Vagina (tissue), 2 donors: ENCODE data around the gene AVEN. TPM values are rescaled to one million over a fixed set of nuclear protein-coding genes. Genes with fewer than 3 reads are reported as not detected.

Source experiments
- DNase-seq, 2 donors: peaks; one replicate each; pipeline ENCODE4 v3.0.0-alpha.2; 2017; ENCODE audit errors: extremely low spot score in 2 of 2
- H3K27ac ChIP-seq: fragments of 200-600 bp; sonication (generic); one replicate; pipeline ENCODE4 v1.5.1; 2019
- H3K27me3 ChIP-seq: fragments of 200-600 bp; sonication (generic); one replicate; pipeline ENCODE4 v1.5.1; 2019
- H3K36me3 ChIP-seq, 2 donors: fragments of 200-600 bp; sonication (generic); one replicate each; pipeline ENCODE4 v1.5.1; 2017 to 2019
- H3K4me1 ChIP-seq: fragments of 200-600 bp; sonication (generic); one replicate; pipeline ENCODE4 v1.5.1; 2019
- H3K4me3 ChIP-seq, 2 donors: fragments of 200-600 bp; sonication (generic); 1 replicate in 1 of 2; 2 replicates in 1 of 2; pipeline ENCODE4 v1.5.1; 2016 to 2019
- H3K9me3 ChIP-seq: fragments of 200-600 bp; sonication (generic); one replicate; pipeline ENCODE4 v1.5.1; 2019
- CTCF ChIP-seq, 3 experiments: fragments of 450-650 bp in 2 of 3; fragments of 200-600 bp in 1 of 3; sonication (generic) in 1 of 3; IDR thresholded peaks; one replicate each; pipeline ENCODE4 v1.5.1; 2017 to 2019; ENCODE audit warnings: antibody characterized with exemption in 3 of 3, mild to moderate bottlenecking in 2 of 3, moderate library complexity in 2 of 3
- POLR2A ChIP-seq, 2 donors: fragments of 450-650 bp; IDR thresholded peaks; one replicate each; pipeline ENCODE4 v1.6.1; 2017; ENCODE audit warnings: antibody characterized with exemption in 2 of 2, mild to moderate bottlenecking in 2 of 2, moderate library complexity in 2 of 2
- POLR2AphosphoS5 ChIP-seq, 2 donors: sonication (generic); formaldehyde crosslinking; IDR thresholded peaks; one replicate each; pipeline ENCODE4 v1.9.0; 2017; ENCODE audit warnings: antibody characterized with exemption in 2 of 2, mild to moderate bottlenecking in 2 of 2, low read depth in 1 of 2; ENCODE audit not compliant: insufficient read depth in 1 of 2
- intact Hi-C: fragments of 100-400 bp; cut with DNase I; formaldehyde crosslinking; loops from one replicate; pipeline ENCODE4 v1.15.1; 2023
- total RNA-seq: library from RNA; depleted of rRNA; stranded (reverse); fragments of >200 nt; gene quantifications from one replicate; pipeline ENCODE4 v1.2.3, GENCODE V29; 2016

Gene AVEN
- total RNA-seq, 1 donor from 2014 or later: 7.4 TPM

GRCh38 chr15:33834892-33835743, 203.9 kb downstream of the AVEN start:
- no peaks in the 10 kb centered on the region for H3K36me3 ChIP-seq
- intact Hi-C loops: loop anchor here (10.0 kb wide), 1 partner anchor 50 kb away; no protein-coding TSS in a partner anchor
- DNase-seq: no peak
- no peak overlapping the region for H3K4me3 ChIP-seq
- no peak for TF ChIP-seq POLR2AphosphoS5 (IDR thresholded peaks at IDR 0.05; ENCODE audit: insufficient read depth in 1 of 2, low read depth in 1 of 2)
- no peak for TF ChIP-seq CTCF (IDR thresholded peaks at IDR 0.05)
- TF ChIP-seq POLR2A (IDR thresholded peaks at IDR 0.05): no peak
- H3K4me1 ChIP-seq: peaks cover 4% of the 10 kb centered on the region
- no peaks in the 10 kb centered on the region for H3K9me3 ChIP-seq
- H3K27ac ChIP-seq: no peak overlapping the region
- no peaks in the 10 kb centered on the region for H3K27me3 ChIP-seq

GRCh38 chr15:33831646-33832045, 207.4 kb downstream of the AVEN start:
- no peaks in the 10 kb centered on the region for H3K36me3 ChIP-seq
- no peaks in the 10 kb centered on the region for H3K4me1 ChIP-seq
- intact Hi-C loops: loop anchor here (10.0 kb wide), 1 partner anchor 53 kb away; no protein-coding TSS in a partner anchor
- no peaks in the 10 kb centered on the region for H3K27me3 ChIP-seq
- H3K4me3 ChIP-seq: no peak overlapping the region
- H3K9me3 ChIP-seq: no peaks in the 10 kb centered on the region
- no peak for TF ChIP-seq POLR2AphosphoS5 (IDR thresholded peaks at IDR 0.05; ENCODE audit: insufficient read depth in 1 of 2, low read depth in 1 of 2)
- TF ChIP-seq POLR2A (IDR thresholded peaks at IDR 0.05): no peak
- no peak for TF ChIP-seq CTCF (IDR thresholded peaks at IDR 0.05)
- no peak overlapping the region for H3K27ac ChIP-seq
- no peak for DNase-seq

- no peaks in the 10 kb centered on the region for H3K27me3 ChIP-seq
- H3K36me3 ChIP-seq: no peaks in the 10 kb centered on the region
- intact Hi-C loops: loop anchor here (10.0 kb wide), 1 partner anchor 54 kb away; no protein-coding TSS in a partner anchor
- TF ChIP-seq POLR2AphosphoS5 (IDR thresholded peaks at IDR 0.05; ENCODE audit: insufficient read depth in 1 of 2, low read depth in 1 of 2) (no peak), POLR2A (IDR thresholded peaks at IDR 0.05) (no peak), CTCF (IDR thresholded peaks at IDR 0.05) (no peak)
- no peaks in the 10 kb centered on the region for H3K4me1 ChIP-seq
- H3K27ac ChIP-seq: no peak overlapping the region
- no peak for DNase-seq
- H3K4me3 ChIP-seq: no peak overlapping the region
- no peaks in the 10 kb centered on the region for H3K9me3 ChIP-seq
These were observed 208.7 kb downstream of the AVEN start for GRCh38 chr15:33830351-33830750.

- no peaks in the 10 kb centered on the region for H3K9me3 ChIP-seq
- intact Hi-C loops: no loop called here
- H3K4me1 ChIP-seq: no peaks in the 10 kb centered on the region
- no peaks in the 10 kb centered on the region for H3K27me3 ChIP-seq
- H3K36me3 ChIP-seq: no peaks in the 10 kb centered on the region
- no peak for DNase-seq
- no peak overlapping the region for H3K4me3 ChIP-seq
- TF ChIP-seq POLR2A (IDR thresholded peaks at IDR 0.05): no peak
- TF ChIP-seq CTCF (IDR thresholded peaks at IDR 0.05): no peak
- TF ChIP-seq POLR2AphosphoS5 (IDR thresholded peaks at IDR 0.05; ENCODE audit: insufficient read depth in 1 of 2, low read depth in 1 of 2): no peak
- no peak overlapping the region for H3K27ac ChIP-seq
These were observed 212.8 kb downstream of the AVEN start for GRCh38 chr15:33826201-33826600.

- H3K9me3 ChIP-seq: no peaks in the 10 kb centered on the region
- no peak for TF ChIP-seq POLR2A (IDR thresholded peaks at IDR 0.05)
- TF ChIP-seq CTCF (IDR thresholded peaks at IDR 0.05): no peak
- no peak for TF ChIP-seq POLR2AphosphoS5 (IDR thresholded peaks at IDR 0.05; ENCODE audit: insufficient read depth in 1 of 2, low read depth in 1 of 2)
- H3K27ac ChIP-seq: no peak overlapping the region
- DNase-seq: no peak
- H3K4me3 ChIP-seq: no peak overlapping the region
- no peaks in the 10 kb centered on the region for H3K4me1 ChIP-seq
- H3K27me3 ChIP-seq: no peaks in the 10 kb centered on the region
- H3K36me3 ChIP-seq: no peaks in the 10 kb centered on the region
- intact Hi-C loops: no loop called here
These were observed 213.6 kb downstream of the AVEN start for GRCh38 chr15:33825453-33825852.
